ENCODE data around the gene ARHGAP19.

The ARHGAP19 gene

GRCh38 chr10:97255512-97256293 lies 36.7 kb downstream of the ARHGAP19 start:
- Histone ChIP-seq H3K79me2 (ENCODE audit: low read length) (no peaks in the 10 kb centered on the region), H3K27ac (ENCODE audit: low read length) (no peak overlapping the region), H2AFZ (ENCODE audit: low read length) (no peak overlapping the region), H3K27me3 (replicated peaks; ENCODE audit: insufficient read depth, low read length) (no peaks in the 10 kb centered on the region), H3K4me3 (ENCODE audit: low read length) (no peak overlapping the region), H3K4me1 (ENCODE audit: low read length) (no peaks in the 10 kb centered on the region), H3K4me2 (ENCODE audit: low read depth, low read length) (no peak overlapping the region), H3K9me2 (replicated peaks; ENCODE audit: insufficient read depth, low read length) (no peaks in the 10 kb centered on the region), H3K9me3 (replicated peaks; ENCODE audit: insufficient read depth, low read length) (no peaks in the 10 kb centered on the region), H3F3A (ENCODE audit: insufficient read depth, low read length) (no peaks in the 10 kb centered on the region), H4K20me1 (ENCODE audit: insufficient read depth, low read length) (no peaks in the 10 kb centered on the region), H3K9ac (ENCODE audit: low read length) (no peak overlapping the region), H3K36me3 (replicated peaks; ENCODE audit: insufficient read depth, low read length) (no peaks in the 10 kb centered on the region)
- TF ChIP-seq CTCF (IDR thresholded peaks at IDR 0.05; ENCODE audit: low read length) (no peak), EZH2phosphoT487 (IDR thresholded peaks at IDR 0.05; ENCODE audit: low read length) (no peak), EZH2 (optimal IDR thresholded peaks at IDR 0.05; ENCODE audit: low read depth, low read length) (no peak)
- no peak for DNase-seq

GRCh38 chr10:97254694-97255093 lies 37.7 kb downstream of the ARHGAP19 start:
- H3K36me3 ChIP-seq (replicated peaks; ENCODE audit: insufficient read depth, low read length), result no peaks in the 10 kb centered on the region

GRCh38 chr10:97250952-97251351 lies 41.5 kb downstream of the ARHGAP19 start:
- no peak overlapping the region for H3K4me2 ChIP-seq (ENCODE audit: low read depth, low read length)
- no peak overlapping the region for H3K27ac ChIP-seq (ENCODE audit: low read length)
- H4K20me1 ChIP-seq (ENCODE audit: insufficient read depth, low read length), result no peaks in the 10 kb centered on the region
- no peaks in the 10 kb centered on the region for H3K79me2 ChIP-seq (ENCODE audit: low read length)
- TF ChIP-seq CTCF (IDR thresholded peaks at IDR 0.05; ENCODE audit: low read length) (no peak), EZH2phosphoT487 (IDR thresholded peaks at IDR 0.05; ENCODE audit: low read length) (no peak), EZH2 (optimal IDR thresholded peaks at IDR 0.05; ENCODE audit: low read depth, low read length) (no peak)
- no peaks in the 10 kb centered on the region for H3K4me1 ChIP-seq (ENCODE audit: low read length)
- no peaks in the 10 kb centered on the region for H3K36me3 ChIP-seq (replicated peaks; ENCODE audit: insufficient read depth, low read length)
- no peak overlapping the region for H3K4me3 ChIP-seq (ENCODE audit: low read length)
- H3F3A ChIP-seq (ENCODE audit: insufficient read depth, low read length), result no peaks in the 10 kb centered on the region
- H2AFZ ChIP-seq (ENCODE audit: low read length), result no peak overlapping the region
- no peaks in the 10 kb centered on the region for H3K9me2 ChIP-seq (replicated peaks; ENCODE audit: insufficient read depth, low read length)
- H3K9ac ChIP-seq (ENCODE audit: low read length), result no peak overlapping the region
- no peak for DNase-seq
- no peaks in the 10 kb centered on the region for H3K9me3 ChIP-seq (replicated peaks; ENCODE audit: insufficient read depth, low read length)
- no peaks in the 10 kb centered on the region for H3K27me3 ChIP-seq (replicated peaks; ENCODE audit: insufficient read depth, low read length)

More at GRCh38 chr10:97254694-97255093, 37.7 kb downstream of the ARHGAP19 start:
- DNase-seq, result no peak
- H3K4me1 ChIP-seq (ENCODE audit: low read length), result no peaks in the 10 kb centered on the region
- no peak overlapping the region for H2AFZ ChIP-seq (ENCODE audit: low read length)
- no peaks in the 10 kb centered on the region for H3K27me3 ChIP-seq (replicated peaks; ENCODE audit: insufficient read depth, low read length)
- H3F3A ChIP-seq (ENCODE audit: insufficient read depth, low read length), result no peaks in the 10 kb centered on the region
- no peak overlapping the region for H3K4me2 ChIP-seq (ENCODE audit: low read depth, low read length)
- no peaks in the 10 kb centered on the region for H3K9me2 ChIP-seq (replicated peaks; ENCODE audit: insufficient read depth, low read length)
- H3K27ac ChIP-seq (ENCODE audit: low read length), result no peak overlapping the region
- H4K20me1 ChIP-seq (ENCODE audit: insufficient read depth, low read length), result no peaks in the 10 kb centered on the region
- no peaks in the 10 kb centered on the region for H3K9me3 ChIP-seq (replicated peaks; ENCODE audit: insufficient read depth, low read length)
- TF ChIP-seq CTCF (IDR thresholded peaks at IDR 0.05; ENCODE audit: low read length), result no peak
- H3K4me3 ChIP-seq (ENCODE audit: low read length), result no peak overlapping the region
- no peak overlapping the region for H3K9ac ChIP-seq (ENCODE audit: low read length)
- no peaks in the 10 kb centered on the region for H3K79me2 ChIP-seq (ENCODE audit: low read length)
